NCI-H2227 treated with DMSO at 0.1 percent for 48 hours (cell line): ENCODE data around the gene SGTA.

Source experiments
- DNase-seq: peaks from one replicate; lab custom pipeline; 2025; lab: John Stamatoyannopoulos, UW

The SGTA gene

GRCh38 chr19:2809387-2810140, 26.5 kb upstream of the SGTA start:
- DNase-seq, result no peak

DNA sequence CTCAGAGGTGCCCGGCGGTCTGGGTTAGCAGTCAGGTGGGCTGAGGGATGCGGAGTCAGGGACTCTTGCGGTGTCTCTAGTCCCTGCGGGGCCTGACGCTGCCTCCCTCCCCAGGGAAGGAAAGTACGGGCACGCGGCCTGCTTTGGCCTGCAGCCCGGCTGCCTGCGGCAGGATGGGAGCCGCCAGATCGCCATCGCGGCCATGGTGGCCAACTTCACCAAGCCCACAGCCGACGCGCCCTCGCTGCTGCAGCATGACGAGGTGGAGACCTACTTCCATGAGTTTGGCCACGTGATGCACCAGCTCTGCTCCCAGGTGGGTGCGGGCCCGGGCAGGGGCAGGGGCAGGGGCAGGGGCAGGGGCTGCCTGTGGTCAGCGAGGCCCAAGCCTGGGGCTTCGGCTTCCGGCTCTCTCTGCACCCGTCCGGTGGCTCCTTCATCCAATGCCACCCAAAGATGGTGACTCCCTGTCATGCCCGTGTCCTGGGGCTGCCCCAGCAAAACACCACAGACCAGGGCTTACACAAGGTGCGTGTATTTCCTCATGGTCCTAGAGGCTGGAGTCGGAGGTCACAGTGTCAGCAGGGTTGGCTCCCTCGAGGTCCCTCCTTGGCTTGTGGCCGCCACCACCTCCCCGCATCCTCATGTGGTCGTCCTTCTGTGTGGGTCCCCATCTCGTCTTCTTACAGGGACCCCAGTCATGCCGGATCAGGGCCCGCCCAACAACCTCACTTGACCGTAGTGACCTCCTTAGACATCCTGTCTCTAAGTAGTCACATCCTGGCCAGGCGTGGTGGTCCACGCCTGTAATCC, 25.3 kb upstream of the SGTA start:
- DNase-seq, result no peak

DNA sequence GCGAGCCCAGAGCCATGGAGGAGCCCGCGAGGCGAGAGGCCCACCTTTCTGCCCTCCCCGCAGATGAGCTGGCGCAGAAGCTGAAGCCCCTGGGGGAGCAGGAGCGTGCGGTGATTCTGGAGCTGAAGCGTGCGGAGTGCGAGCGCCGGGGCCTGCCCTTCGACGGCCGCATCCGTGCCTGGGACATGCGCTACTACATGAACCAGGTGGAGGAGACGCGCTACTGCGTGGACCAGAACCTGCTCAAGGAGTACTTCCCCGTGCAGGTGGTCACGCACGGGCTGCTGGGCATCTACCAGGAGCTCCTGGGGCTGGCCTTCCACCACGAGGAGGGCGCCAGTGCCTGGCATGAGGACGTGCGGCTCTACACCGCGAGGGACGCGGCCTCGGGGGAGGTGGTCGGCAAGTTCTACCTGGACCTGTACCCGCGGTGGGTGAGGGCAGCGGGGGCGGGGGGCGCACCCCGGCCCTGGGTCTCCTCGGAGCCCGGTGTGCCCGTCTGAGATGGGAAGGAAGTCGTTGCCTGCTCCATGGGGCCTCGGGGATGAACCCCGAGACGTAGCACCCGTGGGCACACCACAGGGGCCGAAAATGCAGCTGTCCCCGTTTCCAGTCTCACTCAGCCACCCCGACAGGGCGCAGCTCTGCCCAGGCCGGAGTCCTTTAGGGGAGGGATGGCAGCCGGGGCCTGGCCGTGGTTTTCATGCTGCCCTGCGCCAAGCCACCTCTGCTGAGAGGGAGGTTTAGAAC, 24.5 kb upstream of the SGTA start:
- no peak for DNase-seq

DNA sequence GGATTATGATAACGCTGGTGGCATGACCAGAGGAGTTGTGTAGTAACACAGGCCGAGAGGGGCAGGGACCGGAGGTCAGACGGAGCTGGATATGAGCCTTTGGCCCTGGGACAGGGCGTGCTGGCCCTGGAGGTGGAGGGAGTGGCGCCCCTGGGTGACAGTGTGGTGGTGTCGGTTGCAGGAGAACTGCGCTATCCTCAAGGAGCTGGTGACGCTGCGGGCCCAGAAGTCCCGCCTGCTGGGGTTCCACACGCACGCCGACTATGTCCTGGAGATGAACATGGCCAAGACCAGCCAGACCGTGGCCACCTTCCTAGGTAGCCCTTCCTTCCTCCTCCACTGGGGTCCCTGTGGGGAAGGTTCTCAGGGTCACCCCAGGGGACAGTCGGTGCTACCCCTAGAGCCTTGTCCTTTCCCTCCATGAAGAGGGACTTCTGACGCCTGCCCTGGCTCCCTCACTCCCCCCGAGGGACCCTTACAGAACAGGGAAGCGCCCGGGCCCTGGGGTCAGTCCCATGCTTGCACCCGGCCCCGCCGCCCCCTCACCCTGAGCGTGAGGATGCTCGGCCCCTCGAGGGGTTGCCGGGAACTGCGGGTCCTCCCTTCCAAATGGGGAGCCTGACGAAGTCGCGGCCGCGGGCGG, 23.8 kb upstream of the SGTA start:
- DNase-seq, result no peak

- no peak for DNase-seq
Observed at GRCh38 chr19:2805991-2806649, 23.0 kb upstream of the SGTA start.

- no peak for DNase-seq
Observed at GRCh38 chr19:2805261-2805900, 22.3 kb upstream of the SGTA start.

DNA sequence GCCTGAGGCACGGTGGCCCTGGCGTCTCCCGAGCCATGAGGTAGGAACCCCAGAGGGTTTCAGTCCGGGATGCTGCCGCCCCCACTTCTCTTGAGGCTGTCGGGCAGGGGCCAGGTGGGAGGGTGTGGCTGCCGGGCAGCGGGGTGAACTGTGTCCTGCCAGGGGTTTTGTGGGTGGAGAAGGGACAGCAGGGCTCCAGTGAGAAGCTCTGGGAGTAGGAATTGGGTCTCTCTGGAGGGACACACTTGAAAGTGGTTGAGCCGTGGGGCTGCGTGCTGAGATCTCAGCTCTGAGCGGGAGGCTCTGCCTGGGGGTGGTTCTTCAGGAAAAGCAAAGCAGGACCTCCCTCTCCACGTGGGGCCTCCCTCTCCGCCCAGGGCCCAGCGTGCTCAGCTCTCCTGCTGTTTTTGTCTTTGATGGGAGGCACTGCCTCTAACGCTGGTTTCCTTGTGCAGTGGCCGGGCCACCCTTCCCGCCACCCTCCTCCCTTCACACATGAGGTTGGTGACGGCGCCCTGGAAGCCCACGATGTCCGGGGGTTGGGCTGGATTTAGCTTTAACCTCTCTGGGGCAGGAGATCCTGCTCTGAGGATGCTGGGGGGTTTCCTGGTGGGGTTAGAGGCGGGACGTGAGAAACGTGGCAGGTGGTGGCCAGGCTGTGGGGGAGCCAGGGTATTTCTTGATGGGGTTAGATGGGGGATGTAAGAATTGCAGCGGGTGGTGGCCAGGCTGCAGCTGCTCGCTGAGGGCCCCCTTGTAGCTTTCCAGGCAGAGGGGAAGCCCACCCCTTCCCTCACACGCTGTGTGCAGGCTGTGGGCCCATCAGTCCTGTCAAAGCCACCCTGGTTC, 21.3 kb upstream of the SGTA start:
- DNase-seq, result no peak

GRCh38 chr19:2803486-2804155, 20.5 kb upstream of the SGTA start:
- no peak for DNase-seq

DNA sequence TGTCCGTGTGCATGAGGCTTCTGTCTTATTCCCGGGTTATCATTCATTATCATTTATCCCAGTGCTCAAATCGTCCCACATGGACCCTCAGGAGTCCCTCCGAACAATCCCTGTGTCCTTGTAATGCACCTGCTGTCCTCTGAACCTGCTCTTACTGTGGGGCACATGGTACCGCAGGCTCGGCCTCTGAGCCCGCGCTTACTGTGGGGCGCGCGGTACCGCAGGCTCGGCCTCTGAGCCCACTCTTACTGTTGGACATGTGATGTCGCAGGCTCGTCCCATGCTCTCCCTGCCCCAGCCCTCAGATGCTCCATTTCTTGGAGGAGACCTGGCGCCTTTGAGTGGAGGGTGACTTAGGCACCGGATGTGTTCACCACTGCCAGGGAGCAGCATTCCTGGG, 19.8 kb upstream of the SGTA start:
- DNase-seq, result no peak

GRCh38 chr19:2800506-2800905, 17.4 kb upstream of the SGTA start:
- DNase-seq, result no peak

DNA sequence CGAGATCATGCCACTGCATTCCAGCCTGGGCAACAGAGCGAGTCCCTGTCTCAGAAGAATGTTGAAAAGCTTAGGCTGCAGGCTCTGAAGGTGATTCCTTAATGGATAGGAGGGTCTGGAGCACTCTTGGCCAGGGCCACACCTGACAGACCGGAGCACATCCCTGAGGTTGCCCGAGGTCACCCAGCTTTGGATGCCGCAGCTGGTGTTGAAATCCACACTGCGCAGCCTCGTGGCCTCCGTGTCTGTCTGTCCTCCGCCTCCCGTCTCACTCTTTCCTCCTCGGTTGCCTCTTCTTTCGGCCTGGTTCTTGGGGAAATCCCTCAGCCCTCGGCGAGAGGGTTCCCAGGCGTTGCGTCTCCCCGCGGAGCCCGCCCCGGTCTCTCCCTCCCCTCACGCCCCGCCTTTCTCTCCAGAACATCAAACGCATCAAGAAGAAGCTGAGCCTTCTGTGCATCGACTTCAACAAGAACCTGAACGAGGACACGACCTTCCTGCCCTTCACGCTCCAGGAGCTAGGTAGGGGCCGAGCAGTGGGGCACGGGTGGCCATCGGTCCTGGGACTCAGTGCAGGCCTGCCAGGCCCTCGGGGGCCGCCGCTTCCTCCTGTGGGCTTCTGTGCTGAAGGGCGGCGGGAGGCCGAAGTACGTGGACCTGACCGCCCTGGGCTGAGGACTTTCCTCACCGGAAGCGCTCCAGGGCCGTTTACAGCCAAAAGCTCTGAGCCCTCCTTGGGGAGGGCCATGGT, 16.4 kb upstream of the SGTA start:
- no peak for DNase-seq

- no peak for DNase-seq
Observed at GRCh38 chr19:2798733-2799132, 15.7 kb upstream of the SGTA start.

DNA sequence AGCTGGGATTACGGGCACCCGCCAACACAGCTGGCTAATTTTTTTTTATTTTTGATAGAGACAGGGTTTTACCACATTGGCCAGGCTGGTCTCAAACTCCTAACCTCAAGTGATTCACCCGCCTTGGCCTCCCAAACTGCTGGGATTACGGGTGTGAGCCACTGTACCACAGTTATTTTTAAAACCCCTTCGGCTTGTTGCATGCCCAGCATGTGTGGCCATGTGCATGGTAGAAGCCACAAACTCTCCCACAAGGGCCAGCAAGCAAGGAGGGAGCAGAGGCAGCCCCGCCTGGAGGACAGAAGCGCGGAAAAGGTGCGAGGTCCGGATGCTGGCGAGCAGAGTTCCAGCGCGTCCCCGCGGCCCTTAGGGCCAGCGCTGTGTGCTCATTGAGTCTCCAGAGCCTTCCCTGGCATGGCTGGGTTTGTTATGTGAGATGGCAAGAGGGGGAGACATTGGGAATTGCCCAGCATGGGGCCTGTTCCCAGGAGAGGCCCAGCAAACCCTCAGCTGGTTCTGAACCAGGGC, 15.1 kb upstream of the SGTA start:
- DNase-seq, result no peak

DNA sequence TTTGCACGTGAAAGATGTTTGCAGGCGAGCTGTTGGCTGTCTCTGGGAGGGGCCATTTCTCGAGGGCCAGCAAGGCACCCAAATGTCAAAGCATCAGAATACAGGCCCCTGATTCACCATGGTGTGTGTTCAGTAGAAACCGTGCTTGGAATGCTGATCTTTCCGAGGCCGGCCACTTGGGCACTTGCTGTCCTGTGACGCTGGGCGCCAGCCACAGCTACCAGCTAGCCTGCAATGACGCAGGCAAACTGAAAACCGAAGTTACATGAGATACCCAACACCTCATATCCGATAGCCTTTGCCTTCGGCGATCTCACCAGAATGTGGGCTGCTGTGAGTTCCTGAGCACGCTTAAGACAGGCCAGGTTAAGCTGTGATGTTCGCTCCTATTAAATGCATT, 14.2 kb upstream of the SGTA start:
- DNase-seq, result no peak

- no peak for DNase-seq
Observed at GRCh38 chr19:2796659-2797266, 13.7 kb upstream of the SGTA start.

DNA sequence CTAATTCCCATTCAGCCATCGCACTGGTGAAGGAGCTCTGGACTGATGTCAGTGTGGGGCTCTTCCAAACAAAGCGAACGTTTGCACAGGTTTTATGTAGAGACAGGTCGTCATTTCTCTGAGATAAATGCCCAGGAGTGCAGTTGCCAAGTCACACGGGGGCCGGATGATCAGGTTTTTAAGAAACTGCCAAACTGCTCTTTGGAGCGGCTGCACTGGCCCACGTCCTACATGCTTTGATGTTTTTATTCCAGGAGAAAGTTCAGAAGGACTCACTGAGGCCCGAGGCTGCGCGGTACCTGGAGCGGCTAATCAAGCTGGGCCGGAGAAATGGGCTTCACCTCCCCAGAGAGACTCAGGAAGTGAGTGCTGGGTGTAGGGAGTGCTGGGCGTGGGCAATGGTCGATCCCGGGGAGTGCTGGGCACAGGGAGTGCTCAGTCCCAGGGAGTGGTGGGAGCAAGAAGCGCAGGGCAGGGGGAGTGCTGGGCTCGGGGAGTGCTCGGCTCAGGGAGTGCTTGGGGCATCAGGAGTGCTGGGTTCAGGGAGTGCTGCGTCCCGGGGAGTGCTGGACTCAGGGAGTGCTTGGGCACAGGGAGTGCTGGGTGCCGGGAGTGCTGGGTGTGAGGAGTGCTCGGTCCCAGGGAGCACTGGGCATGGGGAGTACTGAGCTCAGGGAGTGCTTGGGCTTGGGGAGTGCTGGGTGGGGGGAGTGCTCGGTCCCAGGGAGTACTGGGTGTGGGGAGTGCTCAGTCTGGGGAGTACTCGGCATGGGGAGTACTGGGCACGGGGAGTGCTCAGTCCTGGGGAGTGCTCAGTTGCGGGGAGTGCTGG, 13.0 kb upstream of the SGTA start:
- no peak for DNase-seq

GRCh38 chr19:2793577-2793976, 10.5 kb upstream of the SGTA start:
- no peak for DNase-seq
